ENCODE data around the gene USP28.

Gene USP28

DNA sequence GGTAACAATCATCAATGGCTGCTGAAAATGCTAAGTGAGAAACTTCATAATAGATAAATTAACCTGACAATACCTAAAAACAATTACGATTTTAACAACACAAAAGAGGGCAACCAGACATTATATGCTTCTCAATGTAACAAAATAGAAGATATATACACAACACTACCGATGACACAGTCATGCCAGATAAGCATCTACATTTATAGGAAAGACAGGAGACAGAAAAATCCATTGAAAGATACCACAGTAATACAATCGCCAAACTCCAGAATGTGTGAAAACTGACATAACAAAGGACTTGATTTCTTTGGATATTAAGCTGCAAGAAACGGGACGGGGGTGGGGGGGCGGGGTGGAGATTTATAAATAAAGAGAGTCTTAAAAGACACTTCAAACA lies 28.3 kb downstream of the USP28 start:
- Histone ChIP-seq H3K14ac (ENCODE audit: low read length) (no peak overlapping the region), H3K4me2 (ENCODE audit: low read length) (no peak overlapping the region), H3K18ac (ENCODE audit: low read length) (no peak overlapping the region), H3K27ac (ENCODE audit: low read depth, low read length) (no peak overlapping the region), H3K23ac (ENCODE audit: low read length) (no peak overlapping the region), H2BK5ac (ENCODE audit: low read depth, low read length, poor library complexity) (no peak overlapping the region), H2AK5ac (ENCODE audit: low read length) (no peak overlapping the region), H3K4me1 (ENCODE audit: control insufficient read depth in 1 of 2, insufficient read depth in 2 of 2, low read length in 2 of 2) (no peaks in the 10 kb centered on the region), H4K8ac (ENCODE audit: low read depth, low read length) (no peak overlapping the region), H3K79me2 (ENCODE audit: control insufficient read depth, insufficient read depth, low read length, poor library complexity) (no peaks in the 10 kb centered on the region), H2BK120ac (ENCODE audit: insufficient read depth, low read length, poor library complexity) (no peak overlapping the region), H4K12ac (ENCODE audit: low read depth, low read length) (no peak overlapping the region), H3K36me3 (ENCODE audit: control insufficient read depth in 1 of 2, insufficient read depth in 2 of 2, low read length in 2 of 2) (peaks cover 14 to 16% of the 10 kb centered on the region in 2 experiments), H4K91ac (ENCODE audit: low read depth, low read length) (no peak overlapping the region), H3K79me1 (ENCODE audit: low read length) (no peaks in the 10 kb centered on the region), H2BK12ac (ENCODE audit: low read length) (no peak overlapping the region), H3K4me3 (ENCODE audit: low read depth, low read length) (no peak overlapping the region), H2AFZ (ENCODE audit: insufficient read depth, low read length, poor library complexity) (no peak overlapping the region), H3K27me3 (ENCODE audit: insufficient read depth, low read length) (no peaks in the 10 kb centered on the region), H3K4ac (ENCODE audit: low read depth, low read length) (no peak overlapping the region), H3K9me3 (ENCODE audit: insufficient read depth, low read depth, low read length) (no peaks in the 10 kb centered on the region), H3K9ac (ENCODE audit: low read length) (no peak overlapping the region)
- WGBS (ENCODE audit: extremely low coverage, insufficient coverage, insufficient read length) = no CpG with 5 or more reads among the region's 6 CpGs
- DNase-seq = no peak

DNA sequence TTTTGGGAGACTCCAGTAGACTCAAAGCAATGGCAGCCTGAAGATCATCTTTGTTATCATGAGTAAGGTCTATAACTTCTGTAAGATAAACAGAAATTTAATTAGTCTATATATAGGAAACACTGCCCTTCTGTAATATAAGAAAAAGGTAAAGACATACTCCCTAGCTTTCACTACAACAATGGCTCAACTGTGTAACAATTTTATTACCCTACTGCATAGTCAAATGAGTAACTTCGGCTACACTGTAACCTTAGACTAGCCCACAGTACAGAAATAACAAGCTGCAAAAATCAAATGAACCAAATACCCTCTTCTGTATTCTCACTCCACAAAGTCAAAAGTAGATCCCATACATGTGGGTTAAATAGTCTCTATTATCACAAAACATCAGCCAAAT lies 33.7 kb downstream of the USP28 start:
- no CpG with 5 or more reads among the region's 1 CpG for WGBS (ENCODE audit: extremely low coverage, insufficient coverage, insufficient read length)
- H2AFZ ChIP-seq (ENCODE audit: insufficient read depth, low read length, poor library complexity) = no peak overlapping the region
- H3K4me2 ChIP-seq (ENCODE audit: low read length) = no peak overlapping the region
- no peaks in the 10 kb centered on the region for H3K79me2 ChIP-seq (ENCODE audit: control insufficient read depth, insufficient read depth, low read length, poor library complexity)
- no peak for DNase-seq
- no peak overlapping the region for H3K4me3 ChIP-seq (ENCODE audit: low read depth, low read length)
- H4K8ac ChIP-seq (ENCODE audit: low read depth, low read length) = no peak overlapping the region
- no peak overlapping the region for H3K27ac ChIP-seq (ENCODE audit: low read depth, low read length)
- H3K36me3 ChIP-seq (ENCODE audit: control insufficient read depth in 1 of 2, insufficient read depth in 2 of 2, low read length in 2 of 2) = peaks cover 6 to 10% of the 10 kb centered on the region in 2 experiments
- H3K9ac ChIP-seq (ENCODE audit: low read length) = no peak overlapping the region
- H2AK5ac ChIP-seq (ENCODE audit: low read length) = no peak overlapping the region
- H2BK5ac ChIP-seq (ENCODE audit: low read depth, low read length, poor library complexity) = no peak overlapping the region
- H2BK120ac ChIP-seq (ENCODE audit: insufficient read depth, low read length, poor library complexity) = no peak overlapping the region
- H3K4me1 ChIP-seq (ENCODE audit: control insufficient read depth in 1 of 2, insufficient read depth in 2 of 2, low read length in 2 of 2) = no peaks in the 10 kb centered on the region
- H4K12ac ChIP-seq (ENCODE audit: low read depth, low read length) = no peak overlapping the region
- no peak overlapping the region for H3K4ac ChIP-seq (ENCODE audit: low read depth, low read length)
- no peak overlapping the region for H3K14ac ChIP-seq (ENCODE audit: low read length)
- H3K23ac ChIP-seq (ENCODE audit: low read length) = no peak overlapping the region
- no peak overlapping the region for H3K18ac ChIP-seq (ENCODE audit: low read length)
- no peaks in the 10 kb centered on the region for H3K9me3 ChIP-seq (ENCODE audit: insufficient read depth, low read depth, low read length)
- no peak overlapping the region for H2BK12ac ChIP-seq (ENCODE audit: low read length)
- no peaks in the 10 kb centered on the region for H3K79me1 ChIP-seq (ENCODE audit: low read length)
- no peak overlapping the region for H4K91ac ChIP-seq (ENCODE audit: low read depth, low read length)
- H3K27me3 ChIP-seq (ENCODE audit: insufficient read depth, low read length) = no peaks in the 10 kb centered on the region

DNA sequence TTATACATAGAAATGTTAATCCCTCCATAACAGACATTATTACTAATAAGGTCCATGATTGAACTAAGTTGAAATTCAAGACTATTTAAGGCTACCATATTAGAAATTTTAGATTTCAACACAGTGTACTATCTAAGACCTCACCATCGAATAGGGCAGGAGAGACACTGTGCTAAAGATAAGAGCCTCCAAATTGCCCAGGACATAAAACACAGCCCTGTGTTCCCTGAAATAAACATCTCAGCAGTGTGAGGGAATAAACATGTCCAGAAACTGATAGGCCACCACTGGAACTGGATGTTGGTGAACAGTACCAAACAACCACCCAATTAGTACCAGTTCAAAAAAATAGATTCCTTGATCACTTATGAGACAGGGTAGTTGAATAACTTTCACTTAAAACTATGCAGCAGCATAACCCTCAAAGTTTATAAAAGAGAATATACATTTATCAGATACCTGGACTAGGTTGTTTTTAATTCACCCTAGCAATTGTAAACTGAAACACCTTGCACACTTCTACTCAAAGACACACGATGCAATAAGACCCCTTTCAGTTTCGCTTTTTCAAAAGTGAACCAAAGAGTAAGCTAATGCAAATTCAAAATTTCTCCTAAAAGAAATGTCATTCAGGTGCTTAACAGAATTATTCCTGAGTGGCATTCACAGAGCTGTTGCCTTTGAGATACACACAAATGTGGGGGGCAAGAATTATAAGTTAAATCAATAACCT lies 34.3 kb downstream of the USP28 start:
- Histone ChIP-seq H3K36me3 (ENCODE audit: control insufficient read depth in 1 of 2, insufficient read depth in 2 of 2, low read length in 2 of 2) (peaks cover 4 to 10% of the 10 kb centered on the region in 2 experiments), H3K4me2 (ENCODE audit: low read length) (no peak overlapping the region), H3K79me2 (ENCODE audit: control insufficient read depth, insufficient read depth, low read length, poor library complexity) (no peaks in the 10 kb centered on the region), H4K12ac (ENCODE audit: low read depth, low read length) (no peak overlapping the region), H2BK5ac (ENCODE audit: low read depth, low read length, poor library complexity) (no peak overlapping the region), H3K23ac (ENCODE audit: low read length) (no peak overlapping the region), H3K18ac (ENCODE audit: low read length) (no peak overlapping the region), H2AFZ (ENCODE audit: insufficient read depth, low read length, poor library complexity) (no peak overlapping the region), H3K79me1 (ENCODE audit: low read length) (no peaks in the 10 kb centered on the region), H2AK5ac (ENCODE audit: low read length) (no peak overlapping the region), H3K4me1 (ENCODE audit: control insufficient read depth in 1 of 2, insufficient read depth in 2 of 2, low read length in 2 of 2) (no peaks in the 10 kb centered on the region), H2BK12ac (ENCODE audit: low read length) (no peak overlapping the region), H3K4ac (ENCODE audit: low read depth, low read length) (no peak overlapping the region), H3K27me3 (ENCODE audit: insufficient read depth, low read length) (no peaks in the 10 kb centered on the region), H3K9ac (ENCODE audit: low read length) (no peak overlapping the region), H4K91ac (ENCODE audit: low read depth, low read length) (no peak overlapping the region), H3K27ac (ENCODE audit: low read depth, low read length) (no peak overlapping the region), H4K8ac (ENCODE audit: low read depth, low read length) (no peak overlapping the region), H3K9me3 (ENCODE audit: insufficient read depth, low read depth, low read length) (no peaks in the 10 kb centered on the region), H3K14ac (ENCODE audit: low read length) (no peak overlapping the region), H2BK120ac (ENCODE audit: insufficient read depth, low read length, poor library complexity) (no peak overlapping the region), H3K4me3 (ENCODE audit: low read depth, low read length) (no peak overlapping the region)
- DNase-seq = no peak
- no CpG with 5 or more reads among the region's 3 CpGs for WGBS (ENCODE audit: extremely low coverage, insufficient coverage, insufficient read length)

DNA sequence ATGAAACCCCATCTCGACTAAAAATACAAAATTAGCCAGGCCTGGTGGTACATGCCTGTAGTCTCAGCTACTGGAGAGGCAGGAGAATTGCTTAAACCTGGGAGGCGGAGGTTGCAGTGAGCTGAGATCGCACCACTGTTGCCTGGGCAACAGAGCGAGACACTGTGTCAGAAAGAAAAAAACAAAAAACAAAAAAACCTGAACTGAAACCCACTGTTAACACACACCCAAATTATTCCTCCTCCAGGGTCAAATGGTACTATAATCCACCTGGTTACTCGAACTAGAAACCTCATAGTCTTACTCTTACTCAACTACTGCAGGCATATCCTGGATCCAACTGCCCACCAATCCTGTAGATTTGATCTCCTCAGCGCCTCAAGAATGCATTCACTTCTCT lies 35.5 kb downstream of the USP28 start:
- H3K9ac ChIP-seq (ENCODE audit: low read length) = no peak overlapping the region
- H3K4me1 ChIP-seq (ENCODE audit: control insufficient read depth in 1 of 2, insufficient read depth in 2 of 2, low read length in 2 of 2) = no peaks in the 10 kb centered on the region
- H3K79me1 ChIP-seq (ENCODE audit: low read length) = no peaks in the 10 kb centered on the region
- H4K91ac ChIP-seq (ENCODE audit: low read depth, low read length) = no peak overlapping the region
- no peak overlapping the region for H2BK5ac ChIP-seq (ENCODE audit: low read depth, low read length, poor library complexity)
- H3K27me3 ChIP-seq (ENCODE audit: insufficient read depth, low read length) = no peaks in the 10 kb centered on the region
- H3K79me2 ChIP-seq (ENCODE audit: control insufficient read depth, insufficient read depth, low read length, poor library complexity) = no peaks in the 10 kb centered on the region
- no CpG with 5 or more reads among the region's 6 CpGs for WGBS (ENCODE audit: extremely low coverage, insufficient coverage, insufficient read length)
- H3K23ac ChIP-seq (ENCODE audit: low read length) = no peak overlapping the region
- no peak overlapping the region for H2BK12ac ChIP-seq (ENCODE audit: low read length)
- no peak overlapping the region for H4K8ac ChIP-seq (ENCODE audit: low read depth, low read length)
- no peak overlapping the region for H2AK5ac ChIP-seq (ENCODE audit: low read length)
- no peak overlapping the region for H3K27ac ChIP-seq (ENCODE audit: low read depth, low read length)
- H3K4me3 ChIP-seq (ENCODE audit: low read depth, low read length) = no peak overlapping the region
- no peak overlapping the region for H3K18ac ChIP-seq (ENCODE audit: low read length)
- H2BK120ac ChIP-seq (ENCODE audit: insufficient read depth, low read length, poor library complexity) = no peak overlapping the region
- no peak overlapping the region for H4K12ac ChIP-seq (ENCODE audit: low read depth, low read length)
- no peak overlapping the region for H3K4me2 ChIP-seq (ENCODE audit: low read length)
- peaks cover 4 to 8% of the 10 kb centered on the region in 2 experiments for H3K36me3 ChIP-seq (ENCODE audit: control insufficient read depth in 1 of 2, insufficient read depth in 2 of 2, low read length in 2 of 2)
- DNase-seq = no peak
- H3K14ac ChIP-seq (ENCODE audit: low read length) = no peak overlapping the region
- H3K4ac ChIP-seq (ENCODE audit: low read depth, low read length) = no peak overlapping the region
- H2AFZ ChIP-seq (ENCODE audit: insufficient read depth, low read length, poor library complexity) = no peak overlapping the region
- H3K9me3 ChIP-seq (ENCODE audit: insufficient read depth, low read depth, low read length) = no peaks in the 10 kb centered on the region

All from trophoblast cell (in vitro differentiated cells and primary cell).